Transverse colon (tissue), 4 donors: ENCODE results near the gene MYF5. TPM values are rescaled to one million over a fixed set of nuclear protein-coding genes. Genes with fewer than 3 reads are reported as not detected.

Experiments
- DNase-seq: peaks from one replicate; pipeline ENCODE4 v3.0.0-alpha.2; 2019
- H3K27ac ChIP-seq, 4 donors: fragments of 200-600 bp; sonication (generic); 2 replicates each; pipeline ENCODE4 v1.5.1; 2016 to 2018; ENCODE audit warnings: inconsistent platforms in 4 of 4
- H3K27me3 ChIP-seq: fragments of 200-600 bp; sonication (generic); 2 replicates; pipeline ENCODE4 v1.5.1; 2017; ENCODE audit warnings: inconsistent platforms
- H3K36me3 ChIP-seq, 4 donors: fragments of 200-600 bp; sonication (generic); 2 replicates each; pipeline ENCODE4 v1.5.1; 2017 to 2019; ENCODE audit warnings: inconsistent platforms in 4 of 4
- H3K4me1 ChIP-seq, 4 donors: fragments of 200-600 bp; sonication (generic); 2 replicates each; pipeline ENCODE4 v1.5.1; 2017 to 2020; ENCODE audit warnings: inconsistent platforms in 4 of 4
- H3K4me3 ChIP-seq, 4 donors: fragments of 200-600 bp; sonication (generic); 1 replicate in 1 of 4; 2 replicates in 3 of 4; pipeline versions ENCODE4 v1.5.1 to v1.6.1; 2017 to 2019; ENCODE audit warnings: inconsistent platforms in 4 of 4
- H3K9me3 ChIP-seq, 2 donors: fragments of 200-600 bp; sonication (generic); 2 replicates each; pipeline ENCODE4 v1.5.1; 2017 to 2019; ENCODE audit warnings: inconsistent platforms in 2 of 2
- CTCF ChIP-seq, 5 experiments: fragments of 200-600 bp in 3 of 5; fragments of 450-650 bp in 2 of 5; sonication (generic) in 3 of 5; IDR thresholded peaks; 1 replicate in 2 of 5; 2 replicates in 3 of 5; pipeline ENCODE4 v1.5.1; 2016 to 2017; ENCODE audit warnings: antibody characterized with exemption in 5 of 5, inconsistent platforms in 3 of 5, mild to moderate bottlenecking in 2 of 5, moderate library complexity in 1 of 5
- EP300 ChIP-seq: sonication (generic); formaldehyde crosslinking; IDR thresholded peaks from one replicate; pipeline ENCODE4 v1.6.1; 2017; ENCODE audit warnings: antibody characterized with exemption, low read depth
- POLR2A ChIP-seq: fragments of 450-650 bp; IDR thresholded peaks from one replicate; pipeline ENCODE4 v1.6.1; 2016; ENCODE audit warnings: antibody characterized with exemption, mild to moderate bottlenecking, moderate library complexity
- POLR2AphosphoS5 ChIP-seq, 3 donors: sonication (generic); formaldehyde crosslinking; IDR thresholded peaks; one replicate each; pipeline ENCODE4 v1.6.1; 2016; ENCODE audit warnings: antibody characterized with exemption in 3 of 3
- WGBS, 2 donors: methylation state at CpG; one replicate each; pipeline ENCODE4 v1.1.5; 2018; ENCODE audit warnings: low coverage in 1 of 2; 5-methylcytosine and 5-hydroxymethylcytosine counted together
- in situ Hi-C, 4 donors: fragments of 200-750 bp; cut with MboI; loops; one replicate each; pipeline versions ENCODE4 v1.15.0 to v1.15.1; 2017; ENCODE audit warnings: low sequenced_read_pairs in 3 of 4, low pct_ligation_motif_present in 1 of 4, low pct_unique_long_range_greater_than_20kb in 1 of 4
- intact Hi-C: fragments of 100-400 bp; cut with DNase I; formaldehyde crosslinking; loops from one replicate; pipeline ENCODE4 v1.15.1; 2023; ENCODE audit warnings: low total_unique reads
- total RNA-seq, 4 donors: library from RNA; depleted of rRNA; stranded (reverse); fragments of >200 nt; gene quantifications; one replicate each; pipeline ENCODE4 v1.1.0, GENCODE V29; 2016

Gene MYF5
- total RNA-seq, 4 donors from 2014 or later: not detected

- H3K4me3 ChIP-seq: no peak overlapping the region
- in situ Hi-C loops (no loop called here), intact Hi-C loops (no loop called here)
- no peak for TF ChIP-seq POLR2A
- no peak for TF ChIP-seq EP300
- no peak for TF ChIP-seq POLR2AphosphoS5 (IDR thresholded peaks at IDR 0.05)
- TF ChIP-seq CTCF (IDR thresholded peaks at IDR 0.05): no peak
- no peaks in the 10 kb centered on the region for H3K9me3 ChIP-seq
- no peaks in the 10 kb centered on the region for H3K27me3 ChIP-seq
- DNase-seq: no peak
- H3K4me1 ChIP-seq: no peaks in the 10 kb centered on the region
- H3K36me3 ChIP-seq: no peaks in the 10 kb centered on the region
- 73 to 81% methylated on average over 1 of the region's 1 CpG for WGBS, 2 donors
- H3K27ac ChIP-seq: no peak overlapping the region
These were observed 26.6 kb upstream of the MYF5 start for GRCh38 chr12:80690090-80690489.

- in situ Hi-C loops: no loop called here
- 51 to 58% methylated on average over 2 of the region's 2 CpGs for WGBS, 2 donors
- TF ChIP-seq CTCF (IDR thresholded peaks at IDR 0.05) (no peak), EP300 (no peak), POLR2AphosphoS5 (IDR thresholded peaks at IDR 0.05) (no peak), POLR2A (no peak)
- H3K4me3 ChIP-seq: no peak overlapping the region
- no peaks in the 10 kb centered on the region for H3K9me3 ChIP-seq
- H3K36me3 ChIP-seq: no peaks in the 10 kb centered on the region
- H3K27ac ChIP-seq: no peak overlapping the region
- H3K27me3 ChIP-seq: no peaks in the 10 kb centered on the region
- DNase-seq: no peak
- no peaks in the 10 kb centered on the region for H3K4me1 ChIP-seq
- intact Hi-C loops: no loop called here
These were observed 26.2 kb upstream of the MYF5 start for GRCh38 chr12:80690513-80690912.

- H3K27me3 ChIP-seq: no peaks in the 10 kb centered on the region
- intact Hi-C loops: no loop called here
- H3K36me3 ChIP-seq: no peaks in the 10 kb centered on the region
- WGBS, 2 donors: 59 to 86% methylated on average over 1 of the region's 1 CpG
- TF ChIP-seq POLR2A (no peak), EP300 (no peak), POLR2AphosphoS5 (IDR thresholded peaks at IDR 0.05) (no peak), CTCF (IDR thresholded peaks at IDR 0.05) (no peak)
- H3K4me3 ChIP-seq: no peak overlapping the region
- H3K27ac ChIP-seq: no peak overlapping the region
- no peaks in the 10 kb centered on the region for H3K4me1 ChIP-seq
- H3K9me3 ChIP-seq: no peaks in the 10 kb centered on the region
- in situ Hi-C loops: no loop called here
- no peak for DNase-seq
These were observed 24.6 kb upstream of the MYF5 start for GRCh38 chr12:80692114-80692513.

GRCh38 chr12:80697270-80697887, 19.3 kb upstream of the MYF5 start:
- no peaks in the 10 kb centered on the region for H3K36me3 ChIP-seq
- intact Hi-C loops (no loop called here), in situ Hi-C loops (no loop called here)
- no peaks in the 10 kb centered on the region for H3K9me3 ChIP-seq
- no peak for TF ChIP-seq EP300
- no peak for TF ChIP-seq CTCF (IDR thresholded peaks at IDR 0.05)
- no peak for TF ChIP-seq POLR2AphosphoS5 (IDR thresholded peaks at IDR 0.05)
- no peak for TF ChIP-seq POLR2A
- H3K4me1 ChIP-seq: no peaks in the 10 kb centered on the region
- WGBS, 2 donors: 59 to 69% methylated on average over 2 of the region's 2 CpGs
- no peak for DNase-seq
- no peaks in the 10 kb centered on the region for H3K27me3 ChIP-seq
- H3K4me3 ChIP-seq: no peak overlapping the region
- no peak overlapping the region for H3K27ac ChIP-seq
